Right kidney (tissue), 1 donor: ENCODE measurements around the gene CASZ1.

ENCODE experiments used
- DNase-seq: peaks from one replicate; pipeline ENCODE4 v3.0.0-alpha.2; 2016

Gene CASZ1

DNA sequence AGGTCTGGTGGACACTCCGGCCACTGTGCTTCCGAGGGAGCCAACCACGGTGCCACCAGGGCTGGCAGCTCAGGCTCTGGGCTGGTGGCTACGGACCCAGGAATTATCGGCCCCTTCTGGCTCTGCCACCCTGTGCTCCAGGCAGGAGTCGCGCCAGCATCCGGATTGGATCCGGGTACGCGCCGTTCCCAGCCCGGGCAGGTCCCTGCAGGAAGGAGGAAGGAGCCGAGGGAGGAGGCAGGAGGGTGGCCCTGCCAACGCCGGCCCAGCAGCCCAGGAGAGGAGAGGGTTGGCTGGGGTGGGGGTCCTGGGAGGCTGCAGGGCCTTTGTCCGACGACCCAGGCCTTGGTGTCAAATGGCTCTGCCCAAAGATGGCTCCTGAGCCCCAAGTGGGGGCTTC is 160.5 kb downstream of the CASZ1 start:
- DNase-seq: no peak

DNA sequence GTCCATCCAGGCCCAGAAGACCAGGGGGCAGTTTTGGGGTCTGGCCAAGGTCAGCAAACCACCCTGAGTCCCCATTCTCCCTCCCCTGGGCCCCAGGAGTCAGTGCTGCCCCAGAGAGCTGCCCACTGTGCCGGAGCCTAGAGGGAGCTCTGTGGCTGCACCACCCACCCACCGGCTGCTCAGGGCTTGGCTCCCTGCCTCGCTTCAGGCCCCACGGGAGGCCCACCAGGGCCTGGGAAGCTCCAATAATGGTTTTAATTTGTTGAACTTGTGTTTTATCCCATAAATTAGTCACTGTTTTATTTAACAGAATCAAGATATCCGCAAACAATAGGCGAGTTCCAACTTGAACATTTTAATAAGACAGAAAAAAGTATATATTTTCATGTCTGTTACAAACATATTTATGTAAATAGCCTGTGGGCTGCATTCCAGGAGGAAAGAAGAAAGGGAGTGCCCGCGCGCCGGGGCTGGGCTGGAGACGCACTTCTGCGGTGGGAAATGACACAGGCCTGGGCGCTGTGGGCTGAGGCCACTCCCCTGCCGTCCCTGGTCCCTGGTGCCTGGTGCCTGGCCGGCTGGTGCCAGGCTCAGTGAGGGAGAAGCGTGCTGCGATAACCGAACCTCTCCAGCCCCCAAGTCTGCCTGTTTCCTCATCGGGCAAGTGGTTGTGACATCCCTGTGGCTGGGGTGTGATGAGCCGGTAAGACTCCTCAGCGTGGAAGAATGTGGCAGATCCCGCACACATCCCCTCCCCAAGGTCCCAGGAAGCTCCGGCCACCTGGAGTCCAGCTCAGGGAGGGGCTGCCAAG is 161.2 kb downstream of the CASZ1 start:
- no peak for DNase-seq

DNA sequence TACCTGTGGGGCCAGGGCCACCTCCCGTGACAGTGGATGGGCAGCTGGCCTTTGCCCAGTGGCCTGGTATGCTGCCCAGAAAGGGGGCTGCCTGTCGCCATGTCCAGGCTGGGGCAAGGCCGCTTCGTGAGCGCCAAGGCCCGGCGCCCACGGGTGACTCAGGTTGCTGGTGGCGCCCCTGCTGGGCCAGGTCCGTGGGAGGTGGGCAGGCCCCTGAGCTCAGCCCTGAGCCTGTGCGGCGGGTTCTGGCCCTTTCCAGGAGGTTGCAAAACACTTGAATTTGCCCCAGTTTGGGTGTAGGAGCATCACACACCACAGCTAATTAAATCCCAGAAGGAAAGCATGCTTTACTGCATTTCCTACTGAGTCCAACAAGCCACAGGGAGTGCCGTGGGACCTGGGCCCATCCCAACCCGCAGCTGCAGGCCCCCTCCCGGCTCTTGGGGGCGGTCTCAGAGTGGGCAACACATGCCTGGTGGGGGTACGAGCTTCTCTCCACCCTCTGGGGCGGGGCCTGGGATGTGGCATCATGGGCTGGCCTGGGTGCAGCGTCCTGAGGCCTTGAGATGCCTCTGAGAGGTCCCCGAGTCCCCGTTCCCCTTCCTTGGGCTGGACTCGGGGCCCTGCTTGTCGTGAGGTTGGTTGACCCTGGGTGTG is 161.9 kb downstream of the CASZ1 start:
- no peak for DNase-seq

DNA sequence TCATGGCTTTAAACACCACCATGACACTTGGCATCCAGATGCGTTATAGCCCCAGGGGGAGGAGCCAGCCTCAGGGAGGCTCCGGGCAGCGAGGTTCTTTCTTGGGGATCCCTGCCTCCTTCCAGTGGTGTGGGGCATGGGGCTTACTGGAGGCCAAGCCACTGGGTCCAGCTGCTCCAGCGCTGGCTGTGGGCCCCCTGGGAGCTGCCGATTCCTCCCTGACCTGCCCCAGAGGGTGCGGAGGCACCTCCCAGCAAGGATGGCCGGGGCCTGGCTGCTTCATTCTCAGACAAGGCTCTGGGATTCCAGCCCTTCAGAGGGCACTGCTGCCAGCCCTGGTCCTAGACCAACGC is 162.4 kb downstream of the CASZ1 start:
- no peak for DNase-seq

DNA sequence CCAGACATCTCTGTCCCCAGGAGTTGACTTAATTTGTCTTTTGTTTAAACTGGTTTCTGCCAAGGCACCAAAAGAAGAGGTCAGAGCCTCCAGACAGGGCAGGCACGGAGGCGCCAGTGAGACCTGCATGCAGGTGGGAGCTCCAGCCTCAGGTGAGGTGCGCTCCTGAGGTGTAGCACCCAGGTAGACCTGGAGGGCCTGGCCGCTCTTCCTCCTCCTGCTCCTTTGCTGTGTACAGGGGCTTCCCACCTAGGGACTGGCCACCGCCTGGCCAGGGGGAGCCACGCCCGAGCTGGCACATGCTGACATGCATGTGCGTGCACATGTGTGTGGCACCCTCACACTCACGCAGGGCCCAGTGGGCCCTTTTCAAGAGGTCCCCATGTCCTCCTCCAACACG is 163.0 kb downstream of the CASZ1 start:
- no peak for DNase-seq

DNA sequence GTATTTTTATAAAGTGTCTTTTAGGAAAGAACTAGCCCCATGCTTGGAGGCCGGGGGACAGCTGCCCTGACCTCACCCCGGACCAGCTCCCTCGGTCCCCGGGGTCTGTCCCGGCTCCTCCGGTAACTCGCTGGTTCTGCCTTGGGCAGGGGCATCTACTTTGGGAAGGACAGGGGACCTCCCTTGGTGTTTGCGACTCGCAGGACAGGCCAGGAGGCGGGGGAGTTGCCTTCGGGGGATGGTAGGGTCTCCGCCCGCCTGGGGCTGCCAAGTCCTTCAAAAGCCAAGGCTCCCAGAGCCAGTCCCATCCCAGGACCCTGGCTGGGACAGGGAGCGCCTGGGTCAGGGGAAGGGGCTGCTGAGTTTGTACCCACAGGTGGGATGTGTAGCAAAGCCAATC is 163.8 kb downstream of the CASZ1 start:
- DNase-seq: no peak

DNA sequence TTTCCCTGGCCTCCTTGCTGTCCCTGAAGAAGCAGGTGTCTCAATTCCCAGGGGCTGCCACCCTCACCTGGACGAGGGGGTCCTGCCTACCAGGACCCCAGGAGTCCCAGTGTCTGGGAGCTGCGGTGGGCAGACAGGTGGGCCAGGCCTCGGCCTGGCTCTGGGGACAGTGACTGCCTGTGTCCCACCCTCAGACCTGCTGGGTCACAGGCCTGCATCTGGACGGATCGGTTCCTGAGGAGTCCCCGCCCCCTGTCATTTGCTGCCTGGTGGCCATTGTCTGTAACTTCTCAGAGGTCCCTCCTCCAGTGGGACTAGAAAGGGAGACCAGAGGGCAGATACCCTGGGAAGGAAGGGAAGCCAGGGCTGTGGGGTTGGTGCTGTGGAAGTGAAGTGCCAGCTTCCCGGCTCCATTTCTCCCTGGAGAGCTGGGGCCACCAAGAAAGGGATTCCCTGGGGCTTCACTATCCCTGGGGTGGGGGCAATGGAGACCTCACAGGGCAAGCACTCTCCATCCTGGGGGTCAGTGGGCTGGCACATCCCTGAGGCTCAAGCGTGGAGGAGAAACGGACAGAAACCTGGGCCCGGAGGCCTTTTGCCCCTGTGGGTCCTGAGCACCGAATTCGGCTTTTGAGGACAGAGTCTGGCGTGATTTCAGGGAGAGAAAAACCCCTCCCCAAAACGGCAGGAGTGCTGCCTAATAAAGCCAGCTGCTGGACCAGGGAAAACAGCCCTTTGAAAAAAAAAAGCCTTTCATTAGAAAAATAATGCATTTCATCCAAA is 164.4 kb downstream of the CASZ1 start:
- DNase-seq: no peak

DNA sequence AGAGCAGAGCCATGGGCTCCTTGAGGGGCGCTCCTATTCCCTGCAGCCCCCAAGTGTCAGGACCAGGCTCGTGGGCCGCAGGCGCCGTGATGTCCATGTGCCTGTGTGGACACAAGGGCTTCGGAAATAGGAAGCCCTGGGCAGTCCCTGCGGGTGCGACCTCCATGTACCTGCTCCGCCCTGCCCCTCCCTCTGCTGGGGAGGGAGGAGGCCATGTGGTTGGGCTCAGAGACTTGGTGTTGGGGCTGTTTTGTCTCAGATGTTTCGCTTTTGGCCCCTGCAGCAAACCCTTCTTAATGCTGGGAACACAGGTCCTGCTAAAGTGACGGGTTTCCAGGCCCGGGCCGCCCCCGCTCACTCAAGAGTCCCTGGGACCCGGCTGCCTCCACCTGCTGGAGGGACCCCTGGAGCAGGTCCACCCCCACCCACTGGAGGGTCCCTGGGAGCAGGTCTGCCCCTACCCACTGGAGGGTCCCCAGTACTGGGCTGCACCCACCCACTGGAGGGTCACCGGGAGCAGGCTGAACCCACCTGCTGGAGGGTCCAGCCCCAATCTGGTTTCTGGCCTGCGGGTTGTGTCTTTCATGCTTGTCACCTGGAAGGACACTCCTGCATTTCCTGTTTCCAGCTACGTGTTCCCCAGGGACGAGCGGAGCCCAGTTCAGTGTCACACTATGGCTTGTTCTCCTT is 165.2 kb downstream of the CASZ1 start:
- DNase-seq: no peak

DNA sequence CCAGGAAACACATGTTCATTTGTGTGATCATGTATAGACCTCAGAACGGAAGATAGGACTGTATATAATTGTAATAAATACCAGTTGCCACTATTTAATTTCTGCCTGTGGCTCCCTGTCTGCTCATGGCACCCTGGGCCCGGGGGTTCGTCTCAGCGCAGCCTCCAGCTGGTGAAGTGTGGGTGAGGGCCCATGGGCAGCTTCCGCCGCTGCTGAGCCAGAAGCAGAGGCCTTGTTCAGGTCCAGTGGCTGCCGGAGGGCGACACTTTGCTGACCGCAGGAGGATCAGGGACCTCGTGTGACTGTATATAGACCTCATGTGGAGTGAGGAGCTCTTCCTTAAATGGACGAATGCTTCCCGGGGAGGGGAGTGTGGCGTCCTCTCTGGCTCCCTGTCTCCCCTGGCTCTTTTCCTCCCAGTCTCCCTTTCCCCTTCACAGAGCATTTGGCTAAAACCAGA is 165.8 kb downstream of the CASZ1 start:
- DNase-seq: no peak

DNA sequence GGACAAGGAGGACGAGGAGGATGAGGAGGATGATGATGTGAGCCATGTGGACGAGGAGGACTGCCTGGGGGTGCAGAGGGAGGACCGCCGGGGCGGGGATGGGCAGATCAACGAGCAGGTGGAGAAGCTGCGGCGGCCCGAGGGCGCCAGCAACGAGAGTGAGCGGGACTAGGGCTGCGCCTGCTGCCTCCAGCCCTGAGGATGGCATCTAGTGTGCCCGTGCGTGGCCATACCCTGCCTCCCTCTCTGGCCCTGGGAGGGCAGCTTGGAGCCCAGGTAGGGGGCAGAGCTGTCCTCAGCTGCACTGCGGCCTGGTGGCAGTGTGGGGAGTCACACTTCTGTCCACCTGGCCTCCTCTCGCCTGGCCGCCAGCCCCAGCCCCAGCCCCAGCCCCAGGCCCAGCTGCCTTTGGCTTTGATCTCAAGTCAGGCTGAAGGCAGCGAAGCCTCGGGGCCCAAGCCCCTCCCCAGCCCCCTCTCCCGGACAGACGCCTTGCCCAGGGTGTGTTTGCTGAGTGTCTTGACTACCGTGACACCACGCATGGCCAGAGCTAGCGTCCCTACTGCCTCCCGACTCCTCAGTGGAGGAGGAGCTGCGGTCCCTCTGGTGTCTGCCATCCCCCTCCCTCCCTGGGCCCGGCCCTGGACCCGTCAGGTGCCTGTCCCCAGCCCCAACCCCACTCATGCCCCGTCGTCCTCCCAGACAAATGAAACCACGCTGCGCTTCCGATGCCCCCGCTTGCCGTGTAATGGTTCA is 166.5 kb downstream of the CASZ1 start:
- no peak for DNase-seq

DNA sequence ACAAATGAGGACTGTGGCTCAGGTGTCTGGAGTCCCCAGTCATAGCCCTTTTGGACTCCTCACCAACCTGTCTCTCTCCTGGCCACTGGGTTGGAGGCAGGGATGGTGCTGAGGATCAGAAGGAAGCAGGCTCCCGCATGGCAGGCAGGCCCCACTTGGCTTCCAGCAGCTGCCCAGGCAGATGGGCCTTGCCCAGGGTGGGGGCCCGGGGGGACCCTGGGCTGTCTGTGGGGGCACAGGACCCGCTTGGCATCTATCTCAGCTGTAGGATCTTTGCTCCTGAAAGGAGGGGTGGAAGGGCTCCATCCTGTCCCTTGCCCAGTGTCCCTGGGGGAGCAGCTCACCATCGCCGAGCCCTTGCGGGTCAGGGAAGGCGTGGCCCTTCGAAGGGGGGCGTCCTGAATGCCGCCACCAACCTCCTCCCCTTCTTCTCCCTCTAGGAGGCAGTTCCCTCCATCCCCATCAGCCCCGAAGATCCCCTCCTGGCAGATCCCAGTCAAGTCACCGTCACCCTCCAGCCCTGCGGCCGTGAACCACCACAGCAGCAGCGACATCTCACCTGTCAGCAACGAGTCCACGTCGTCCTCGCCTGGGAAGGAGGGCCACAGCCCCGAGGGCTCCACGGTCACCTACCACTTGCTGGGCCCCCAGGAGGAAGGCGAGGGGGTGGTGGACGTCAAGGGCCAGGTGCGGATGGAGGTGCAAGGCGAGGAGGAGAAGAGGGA is 167.2 kb downstream of the CASZ1 start:
- DNase-seq: no peak

DNA sequence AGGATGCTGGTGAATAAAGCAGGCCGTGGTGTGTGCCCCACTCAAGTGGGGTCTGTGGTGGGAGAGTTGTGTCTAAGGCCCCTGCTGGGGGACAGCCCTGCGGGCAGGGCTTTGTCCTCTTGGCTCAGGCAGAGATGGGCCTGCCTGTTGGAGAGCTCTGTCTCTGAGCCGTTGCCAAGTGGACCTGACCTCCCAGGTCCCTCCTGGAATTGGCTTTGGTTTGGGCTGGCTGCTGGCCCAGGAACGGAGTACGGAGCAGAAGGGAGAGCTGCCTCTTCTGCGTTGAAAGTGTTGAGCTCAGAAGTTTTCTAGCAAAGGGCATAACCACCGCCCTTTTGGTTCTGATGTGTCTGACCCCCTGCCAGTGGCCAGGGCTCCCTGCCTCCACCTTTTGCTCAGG is 167.8 kb downstream of the CASZ1 start:
- no peak for DNase-seq

DNA sequence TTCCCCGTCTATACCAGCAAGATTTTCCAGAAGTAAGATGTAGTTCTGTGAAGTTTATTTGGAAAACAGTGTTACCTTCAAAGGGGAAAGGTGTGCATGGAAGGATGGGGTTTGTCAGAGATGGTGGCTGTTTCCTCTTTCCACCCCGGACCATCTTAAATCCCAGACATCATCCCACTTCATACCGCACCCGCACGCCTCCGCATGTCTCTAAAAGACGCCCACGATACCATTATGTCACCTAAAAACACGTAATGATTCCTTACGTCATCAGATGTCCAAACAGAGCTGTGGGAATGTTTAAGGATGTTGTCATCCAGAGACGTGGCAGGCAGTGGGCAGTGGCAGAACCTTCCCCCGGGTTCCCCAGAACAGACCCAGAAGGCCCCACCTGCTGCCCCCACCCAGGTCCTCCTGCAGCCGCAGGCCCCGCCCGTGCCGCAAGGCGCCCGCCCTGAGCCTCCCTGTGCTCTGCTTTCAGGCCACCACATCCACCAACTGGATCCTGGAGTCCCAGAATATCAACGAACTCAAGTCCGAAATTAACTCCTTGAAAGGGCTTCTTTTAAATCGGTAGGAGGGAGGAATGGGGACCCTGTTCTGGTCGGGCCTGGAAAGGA is 169.5 kb downstream of the CASZ1 start:
- DNase-seq: no peak

DNA sequence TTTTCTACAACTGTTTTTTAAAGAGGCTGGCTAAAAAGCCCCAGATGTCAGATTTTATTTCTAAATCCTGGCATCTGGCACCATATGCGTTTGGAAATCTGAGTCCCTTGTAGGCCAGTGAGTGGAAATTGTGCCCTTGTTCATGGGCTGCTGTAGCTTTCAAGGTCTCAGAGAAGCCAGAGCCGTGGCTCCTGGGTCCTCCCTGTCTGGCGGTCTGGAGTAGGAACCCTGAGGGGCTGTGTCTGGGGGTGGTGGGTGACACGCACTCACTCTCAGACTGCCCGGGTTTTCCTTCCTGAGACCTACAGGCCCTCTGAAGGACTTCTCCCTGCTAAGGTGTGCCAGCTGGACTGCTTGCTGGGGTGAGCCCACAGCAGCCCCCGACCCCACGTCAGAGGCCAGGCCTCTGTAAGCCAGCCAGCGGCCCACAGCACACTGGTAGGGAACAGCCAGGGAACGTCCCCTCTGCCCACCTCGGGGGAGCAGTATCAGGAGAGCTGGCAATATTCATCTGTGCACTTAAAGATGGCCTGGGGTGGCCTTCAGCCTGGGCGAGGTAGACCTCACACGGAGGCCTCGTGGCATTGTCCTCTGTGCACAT is 170.2 kb downstream of the CASZ1 start:
- no peak for DNase-seq

DNA sequence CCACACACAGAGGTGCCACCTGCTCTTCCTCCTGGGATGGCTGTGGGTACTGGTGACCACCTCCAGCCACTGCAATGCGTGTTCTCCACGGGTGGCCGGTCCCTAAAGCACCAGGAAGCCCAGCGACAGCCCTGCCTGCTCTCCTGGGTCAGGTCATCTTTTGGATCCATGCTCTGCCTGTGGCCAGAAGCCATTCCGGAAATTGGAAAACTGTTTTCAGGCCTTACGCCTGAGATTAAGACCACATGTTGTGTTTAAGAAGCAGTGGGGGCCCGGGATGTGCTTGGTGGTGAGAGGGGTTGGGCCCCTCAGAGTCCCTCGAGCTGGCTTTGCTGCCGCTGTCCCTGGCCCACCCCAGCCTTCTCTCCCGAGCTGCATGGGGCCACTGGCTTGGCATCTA is 170.9 kb downstream of the CASZ1 start:
- DNase-seq: no peak

DNA sequence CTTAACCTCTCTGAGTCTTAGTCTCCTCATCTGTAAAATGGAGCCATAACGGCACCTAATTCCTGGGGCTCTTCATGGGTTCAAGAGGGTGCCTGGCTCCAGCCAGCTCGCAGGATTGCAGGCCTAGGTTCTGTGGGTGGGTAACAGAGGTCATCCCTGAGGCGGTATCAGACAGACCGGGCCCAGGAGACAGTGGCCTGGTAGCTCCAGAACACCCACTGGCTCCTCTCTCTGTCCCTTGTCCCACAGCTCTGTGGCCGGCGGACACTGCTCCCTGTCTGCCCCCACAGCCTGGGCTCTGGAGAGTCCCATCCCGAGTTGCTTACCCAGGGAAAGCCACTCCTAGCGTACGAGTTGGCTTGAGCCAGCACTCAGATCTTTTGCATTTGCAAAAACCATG is 171.4 kb downstream of the CASZ1 start:
- no peak for DNase-seq

DNA sequence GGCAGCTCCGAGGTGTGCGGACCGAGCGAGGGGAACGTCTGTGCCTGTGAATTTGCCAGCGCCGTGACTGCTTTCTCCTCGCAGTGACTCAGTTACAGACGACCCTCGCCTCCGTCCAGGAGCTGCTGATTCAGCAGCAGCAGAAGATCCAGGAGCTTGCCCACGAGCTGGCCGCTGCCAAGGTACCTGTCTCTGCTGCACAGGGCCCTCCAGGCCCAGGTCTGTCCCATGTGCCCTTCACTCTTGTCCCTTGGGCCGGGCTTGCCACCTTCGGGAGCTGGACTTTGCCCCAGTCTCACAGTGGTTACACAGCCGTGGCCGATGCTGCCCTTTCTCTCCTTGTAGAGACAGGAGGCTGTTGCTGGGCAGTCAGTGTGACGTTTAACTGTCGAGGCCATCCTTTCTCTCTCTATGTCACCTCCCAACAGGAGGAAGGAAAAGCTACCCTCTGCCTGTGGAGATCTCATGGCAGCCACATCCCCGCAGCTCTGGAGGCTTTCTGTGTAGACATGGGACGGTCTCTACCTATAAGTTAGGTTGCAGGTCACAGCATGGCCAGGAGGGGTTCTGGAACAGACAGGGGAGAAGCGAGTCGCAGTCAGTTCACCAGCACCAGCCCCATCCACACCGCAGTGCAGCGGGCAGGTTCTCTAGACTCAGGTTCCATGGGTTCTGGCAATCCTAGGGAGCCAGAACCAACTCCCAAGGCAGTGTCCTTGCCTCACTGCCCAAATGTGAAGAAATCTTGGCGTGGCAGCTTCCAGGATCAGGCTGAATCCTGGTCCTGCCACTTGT is 172.0 kb downstream of the CASZ1 start:
- no peak for DNase-seq

DNA sequence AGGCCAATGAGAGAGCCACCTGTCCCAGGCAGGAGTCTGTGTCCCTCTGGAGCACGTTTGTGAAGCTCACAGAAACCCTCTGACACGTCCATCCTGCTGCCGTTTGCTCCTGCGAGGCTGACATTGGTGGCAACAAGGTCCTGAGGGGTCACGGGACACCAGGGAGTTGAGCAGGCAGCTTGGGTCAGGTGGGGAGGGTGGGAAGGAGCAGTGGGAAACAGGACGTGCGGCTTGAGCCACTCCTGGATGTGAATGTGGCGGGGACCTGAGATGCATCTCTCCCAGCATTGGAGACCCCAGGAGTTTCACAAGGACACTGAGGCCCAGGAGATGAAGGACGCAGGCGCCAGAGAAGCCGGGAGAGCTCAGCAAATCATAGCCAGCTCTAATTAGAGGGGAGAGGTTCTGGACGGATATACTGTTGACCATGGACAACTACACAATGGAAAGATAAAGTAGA is 172.7 kb downstream of the CASZ1 start:
- no peak for DNase-seq

DNA sequence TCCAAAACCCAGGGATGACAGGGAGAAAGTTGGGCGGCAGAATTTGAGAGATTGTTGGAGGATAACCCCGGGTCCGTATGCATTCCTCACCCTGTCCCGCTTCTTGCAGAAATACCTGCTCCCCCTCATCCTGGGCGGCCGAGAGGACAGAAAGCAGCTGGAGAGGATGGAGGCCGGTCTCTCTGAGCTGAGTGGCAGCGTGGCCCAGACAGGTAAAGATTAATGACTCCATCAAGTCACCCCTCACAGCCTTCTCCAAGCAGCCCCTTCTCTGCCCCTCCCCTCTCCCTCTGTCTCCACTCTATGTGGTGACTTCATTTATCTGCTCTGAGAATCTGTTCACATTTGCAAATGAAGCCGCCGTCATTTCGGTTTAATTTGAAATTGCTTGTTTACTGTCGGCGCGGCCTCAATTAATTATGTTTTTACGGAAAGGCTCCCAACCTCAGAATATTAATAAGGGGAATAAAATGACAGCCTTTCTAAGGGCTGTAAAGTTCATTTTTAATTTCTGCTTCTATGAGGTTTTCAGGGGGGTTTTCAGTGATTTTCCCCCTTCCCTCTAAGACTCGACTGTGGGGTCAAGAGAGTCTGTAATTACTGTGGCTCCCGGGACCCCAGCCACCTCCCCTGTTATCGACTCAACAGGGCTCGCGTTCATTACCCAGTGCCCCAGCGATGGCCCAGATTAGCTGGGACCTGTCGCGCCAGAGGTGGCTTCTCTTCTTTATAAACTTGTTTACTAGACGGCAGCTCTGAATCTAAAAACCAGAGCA is 173.3 kb downstream of the CASZ1 start:
- DNase-seq: no peak
